K562 (cell line): ENCODE results near the gene SLC13A1. TPM values are rescaled to one million over a fixed set of nuclear protein-coding genes. Genes with fewer than 3 reads are reported as not detected.

Experiments
- ATAC-seq: fragments of 200-7000 bp; cut with Tn5 transposase; 3 replicates; pipeline ENCODE4 v1.9.1; 2020; ENCODE audit warnings: moderate library complexity
- BruUV-seq: library from RNA; stranded (reverse); fragments of 400-500 nt; replicated peaks from 2 replicates; lab custom pipeline; 2021; lab: Mats Ljungman, UMichigan
- CTCF ChIA-PET: fragments of 300-600 bp; formaldehyde crosslinking; extraction: SDS; loops from one replicate; lab custom pipeline; 2021; ENCODE audit warnings: low intra/inter-chr PET ratio; lab: Yijun Ruan, JAX
- POLR2A ChIA-PET: fragments of 300-600, 350-650 bp; sonication (Branson Sonifier 250); formaldehyde crosslinking; extraction: SDS; loops from one replicate; lab custom pipeline; 2021; ENCODE audit warnings: antibody characterized with exemption, inconsistent platforms; lab: Yijun Ruan, JAX
- DNase-seq, 4 experiments: peaks; one replicate each; pipeline versions ENCODE4 v3.0.0 to v3.0.0-alpha.2; 2011 to 2018; ENCODE audit warnings: low spot score in 3 of 4, mixed read lengths in 3 of 4; ENCODE audit errors: extremely low read depth in 1 of 4
- FAIRE-seq: peaks from 2 replicates; lab custom pipeline; 2011; peaks lifted over from hg19 to GRCh38; lab: Jason Lieb, UNC
- H2AFZ ChIP-seq: 2 replicates; pipeline ENCODE4 v1.6.0; 2011; ENCODE audit warnings: low read depth, low read length, control low read depth, inconsistent platforms
- H3K27ac ChIP-seq: fragments of 200-600 bp; 3 replicates; pipeline ENCODE4 v1.8.0; 2011; ENCODE audit warnings: low read depth, mild to moderate bottlenecking, control low read depth, inconsistent platforms, low read length, moderate library complexity, mixed read lengths; ENCODE audit errors: extremely low read depth
- H3K27me3 ChIP-seq, 2 experiments: fragments of 300-600 bp in 1 of 2; 2 replicates in 1 of 2; 3 replicates in 1 of 2; pipeline versions ENCODE4 v1.6.0 to v1.8.0; 2011; ENCODE audit warnings: inconsistent platforms in 2 of 2, low read length in 2 of 2, mild to moderate bottlenecking in 1 of 2, mixed read lengths in 1 of 2, moderate library complexity in 1 of 2; ENCODE audit not compliant: control insufficient read depth in 2 of 2, insufficient read depth in 2 of 2
- H3K36me3 ChIP-seq: fragments of 300-600 bp; 3 replicates; pipeline ENCODE4 v1.8.0; 2011; ENCODE audit warnings: mild to moderate bottlenecking, low read length, inconsistent platforms; ENCODE audit not compliant: control insufficient read depth, insufficient read depth
- H3K4me1 ChIP-seq, 2 experiments: fragments of 200-600 bp in 1 of 2; replicated peaks in 1 of 2; 2 replicates in 1 of 2; 3 replicates in 1 of 2; pipeline versions ENCODE4 v1.5.1 to v1.8.0; 2011; ENCODE audit warnings: inconsistent platforms in 2 of 2, low read length in 2 of 2, mild to moderate bottlenecking in 1 of 2, mixed read lengths in 1 of 2, moderate library complexity in 1 of 2; ENCODE audit not compliant: control insufficient read depth in 2 of 2, insufficient read depth in 2 of 2
- H3K4me2 ChIP-seq: 2 replicates; pipeline ENCODE4 v1.6.1; 2011; ENCODE audit warnings: low read length, control low read depth, inconsistent platforms, mixed read lengths; ENCODE audit not compliant: insufficient read depth
- H3K4me3 ChIP-seq: fragments of 200-600 bp; sonication (generic), shearing (Covaris generic); 2 replicates; pipeline ENCODE4 v1.5.1; 2016; ENCODE audit warnings: control low read depth, inconsistent platforms
- H3K79me2 ChIP-seq: fragments of 200-600 bp; 3 replicates; pipeline ENCODE4 v1.8.0; 2011; ENCODE audit warnings: low read length, inconsistent platforms; ENCODE audit not compliant: control insufficient read depth, insufficient read depth
- H3K9ac ChIP-seq, 2 experiments: 2 replicates each; pipeline versions ENCODE4 v1.6.0 to v1.6.1; 2011; ENCODE audit warnings: low read depth in 2 of 2, low read length in 2 of 2, control low read depth in 1 of 2, inconsistent platforms in 1 of 2, mild to moderate bottlenecking in 1 of 2, mixed read lengths in 1 of 2; ENCODE audit not compliant: insufficient read depth in 1 of 2
- H3K9me1 ChIP-seq: one replicate; pipeline ENCODE4 v1.6.0; 2011; ENCODE audit warnings: inconsistent platforms, mild to moderate bottlenecking, low read length, moderate library complexity; ENCODE audit not compliant: control insufficient read depth, insufficient read depth
- H3K9me3 ChIP-seq: replicated peaks from 2 replicates; pipeline ENCODE4 v1.5.1; 2011; ENCODE audit warnings: low read depth, low read length, inconsistent platforms; ENCODE audit not compliant: control insufficient read depth, insufficient read depth
- H4K20me1 ChIP-seq: replicated peaks from 2 replicates; pipeline ENCODE4 v1.6.1; 2011; ENCODE audit warnings: low read length, inconsistent platforms, mixed read lengths; ENCODE audit not compliant: control insufficient read depth, insufficient read depth
- ARID4B ChIP-seq: sonication (generic); formaldehyde crosslinking; IDR thresholded peaks from 2 replicates; pipeline ENCODE4 v1.8.0; 2022; ENCODE audit warnings: mild to moderate bottlenecking, missing genetic modification reagents
- ATF3 ChIP-seq, 2 experiments: fragments of 450-650 bp in 1 of 2; sonication (generic) in 1 of 2; formaldehyde crosslinking in 1 of 2; IDR thresholded peaks in 1 of 2; conservative IDR thresholded peaks in 1 of 2; 2 replicates each; pipeline versions ENCODE4 v1.6.1 to v1.8.1; 2016 to 2023; ENCODE audit warnings: mild to moderate bottlenecking in 2 of 2, moderate library complexity in 2 of 2, inconsistent platforms in 1 of 2, missing genetic modification reagents in 1 of 2
- CLOCK ChIP-seq: fragments of 250-450 bp; sonication (Bioruptor Pico); IDR thresholded peaks from 2 replicates; pipeline ENCODE4 v1.4.0; 2020; ENCODE audit warnings: mild to moderate bottlenecking, moderate library complexity, borderline replicate concordance
- HDAC1 ChIP-seq, 2 experiments: fragments of 450-650 bp; IDR thresholded peaks; 2 replicates each; pipeline ENCODE4 v1.6.1; 2016 to 2017; ENCODE audit warnings: inconsistent platforms in 1 of 2, mild to moderate bottlenecking in 1 of 2, moderate library complexity in 1 of 2
- RHOXF2B ChIP-seq: fragments of 250-450 bp; sonication (Bioruptor Pico); conservative IDR thresholded peaks from 2 replicates; pipeline ENCODE4 v1.5.1; 2021
- SMAD1 ChIP-seq: fragments of 150-350 bp; IDR thresholded peaks from 2 replicates; pipeline ENCODE4 v1.6.1; 2014; ENCODE audit warnings: low read length, low read depth; ENCODE audit not compliant: partially characterized antibody
- TRIM28 ChIP-seq: fragments of 450-650 bp; IDR thresholded peaks from 2 replicates; pipeline ENCODE4 v1.6.1; 2017
- ZFP91 ChIP-seq: sonication (generic); formaldehyde crosslinking; IDR thresholded peaks from 2 replicates; pipeline ENCODE4 v1.8.0; 2022; ENCODE audit warnings: mild to moderate bottlenecking, missing genetic modification reagents
- ZNF589 ChIP-seq: fragments of 200-800 bp; sonication (Bioruptor generic); IDR thresholded peaks from 2 replicates; pipeline ENCODE4 v1.6.1; 2016; ENCODE audit warnings: low read depth, missing genetic modification characterization, missing compliant biosample characterization
- ZNF696 ChIP-seq: fragments of 250-450 bp; sonication (Bioruptor Pico); conservative IDR thresholded peaks from 2 replicates; pipeline ENCODE4 v1.4.0; 2020; ENCODE audit warnings: mild to moderate bottlenecking, moderate library complexity
- WGBS: fragments of 100-300 bp; shearing (Covaris generic); methylation state at CpG from one replicate; pipeline ENCODE4 v1.1.6; 2016; ENCODE audit warnings: low coverage, mixed read lengths; ENCODE audit not compliant: insufficient coverage; ENCODE audit errors: missing lambda C conversion rate; 5-methylcytosine and 5-hydroxymethylcytosine counted together
- in situ Hi-C: fragments of 300-500 bp; cut with MboI; formaldehyde crosslinking; loops from 4 replicates; pipeline ENCODE4 v1.15.0; 2018; ENCODE audit warnings: inconsistent platforms, mixed read lengths
- intact Hi-C: fragments of 100-400 bp; cut with micrococcal nuclease; formaldehyde crosslinking; loops from 2 replicates; pipeline ENCODE4 v1.14.2; 2022
- polyA plus RNA-seq, 8 experiments: library from polyadenylated mRNA; depleted of rRNA in 4 of 8; stranded (reverse) in 5 of 8; unstranded in 3 of 8; fragments of >200 nt; fragmentation: Nextera tagmentation in 2 of 8; fragmentation: Illumina TruSeq in 1 of 8; extraction: Ambion mirVana in 2 of 8; extraction: Trizol in 1 of 8; gene quantifications; 2 replicates each; pipeline versions ENCODE4 v1.2.1 to v1.2.3, GENCODE V29; 2011 to 2014; ENCODE audit warnings: inconsistent platforms in 1 of 8, missing spikeins in 1 of 8
- total RNA-seq, 7 experiments: library from RNA; depleted of rRNA in 6 of 7; stranded (reverse); fragments of >200 nt in 6 of 7; fragmentation: Illumina TruSeq in 2 of 7; extraction: Trizol in 2 of 7; gene quantifications; 2 replicates each; pipeline versions ENCODE4 v1.2.1 to v1.2.3, GENCODE V29; 2011 to 2021; ENCODE audit warnings: low replicate concordance in 1 of 7
- TF ChIP-seq, protein P1 (sequence below): fragments of 450-650 bp; formaldehyde crosslinking; IDR thresholded peaks from 2 replicates; pipeline ENCODE4 v1.4.0; 2022; ENCODE audit warnings: mild to moderate bottlenecking, moderate library complexity

The SLC13A1 gene
- total and polyA plus RNA-seq, 9 of the 15 experiments (the other 6 are each of a cell fraction or from before 2014, with no cell fraction given), result 0.04 TPM; not detected in 8

DNA sequence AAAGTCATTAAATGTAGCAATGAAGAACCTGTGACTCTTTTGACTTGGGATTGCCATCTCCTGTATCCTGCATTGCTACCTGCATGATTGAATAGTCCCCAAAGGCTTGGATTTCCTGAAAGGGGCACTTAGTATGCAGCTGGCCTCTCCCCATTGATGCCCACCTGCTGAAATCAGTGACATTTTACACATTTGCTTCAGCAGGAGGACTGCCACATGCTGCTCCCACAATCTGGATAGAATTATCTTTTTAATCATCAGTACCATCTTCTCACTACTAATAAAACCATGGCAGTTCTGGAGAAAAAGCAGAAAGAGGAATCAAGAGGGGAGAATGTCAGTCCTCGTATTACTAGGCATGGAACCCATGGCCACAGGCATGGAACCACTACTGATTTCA lies 67.8 kb downstream of the SLC13A1 start:
- Histone ChIP-seq H4K20me1 (no peaks in the 10 kb centered on the region), H3K4me3 (no peak overlapping the region), H3K36me3 (no peaks in the 10 kb centered on the region), H3K9me1 (no peaks in the 10 kb centered on the region), H3K79me2 (no peaks in the 10 kb centered on the region), H3K9me3 (no peaks in the 10 kb centered on the region), H3K4me1 (no peaks in the 10 kb centered on the region), H2AFZ (no peak overlapping the region), H3K9ac (no peak overlapping the region), H3K4me2 (no peak overlapping the region), H3K27ac (no peak overlapping the region), H3K27me3 (no peaks in the 10 kb centered on the region)
- POLR2A ChIA-PET, result interaction anchor here (0.6 kb wide), 1 partner anchor 284 kb away, joined by 3 read pairs; no protein-coding TSS in a partner anchor
- WGBS, result 0% methylated on average over 1 of the region's 1 CpG
- in situ Hi-C loops, result no loop called here
- CTCF ChIA-PET, result no interaction called here
- ATAC-seq (no peak), FAIRE-seq (no peak), DNase-seq (no peak)
- intact Hi-C loops, result no loop called here
- BruUV-seq, result no TSS peak
- no peak for TF ChIP-seq CLOCK (CRISPR knock-in tag)
- no peak for TF ChIP-seq SMAD1
- TF ChIP-seq RHOXF2B (CRISPR knock-in tag), result no peak
- TF ChIP-seq ZFP91, result no peak
- no peak for TF ChIP-seq TRIM28
- no peak for TF ChIP-seq HDAC1 (IDR thresholded peaks at IDR 0.05)
- no peak for TF ChIP-seq ZNF589 (CRISPR knock-in tag)
- TF ChIP-seq ARID4B (CRISPR knock-in tag), result no peak
- TF ChIP-seq, protein P1, sequence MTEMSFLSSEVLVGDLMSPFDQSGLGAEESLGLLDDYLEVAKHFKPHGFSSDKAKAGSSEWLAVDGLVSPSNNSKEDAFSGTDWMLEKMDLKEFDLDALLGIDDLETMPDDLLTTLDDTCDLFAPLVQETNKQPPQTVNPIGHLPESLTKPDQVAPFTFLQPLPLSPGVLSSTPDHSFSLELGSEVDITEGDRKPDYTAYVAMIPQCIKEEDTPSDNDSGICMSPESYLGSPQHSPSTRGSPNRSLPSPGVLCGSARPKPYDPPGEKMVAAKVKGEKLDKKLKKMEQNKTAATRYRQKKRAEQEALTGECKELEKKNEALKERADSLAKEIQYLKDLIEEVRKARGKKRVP (CRISPR knock-in tag), result no peak
- TF ChIP-seq ATF3 (IDR thresholded peaks at IDR 0.05), result no peak
- TF ChIP-seq ATF3 (CRISPR knock-in tag; conservative IDR thresholded peaks at IDR 0.05), result no peak
- no peak for TF ChIP-seq ZNF696 (CRISPR knock-in tag)
